Naive thymus-derived CD4-positive, alpha-beta T cell (primary cell): ENCODE measurements around the gene S100A14. TPM values are rescaled to one million over a fixed set of nuclear protein-coding genes. Genes with fewer than 3 reads are reported as not detected.

Experiments
- ATAC-seq: fragments of 150-1000 bp; cut with Tn5 transposase; 2 replicates; pipeline ENCODE4 v1.10.0; 2021; ENCODE audit warnings: mild to moderate bottlenecking, moderate library complexity
- CTCF ChIA-PET: fragments of 350-600 bp; sonication (Branson Sonifier 250); formaldehyde crosslinking; loops from one replicate; lab custom pipeline; 2021; ENCODE audit warnings: antibody characterized with exemption; lab: Charles Lee
- POLR2A ChIA-PET: fragments of 350-600 bp; sonication (Branson Sonifier 250); formaldehyde crosslinking; loops from one replicate; lab custom pipeline; 2021; ENCODE audit warnings: antibody characterized with exemption, inconsistent platforms; lab: Charles Lee
- DNase-seq, 9 donors: peaks; one replicate each; pipeline versions ENCODE4 v3.0.0 to v3.0.0-alpha.2; 2020 to 2022; ENCODE audit warnings: mixed read lengths in 1 of 9
- H3K27ac ChIP-seq: one replicate; pipeline ENCODE4 v1.7.0; 2013; ENCODE audit warnings: mild to moderate bottlenecking, low read depth, low read length, moderate library complexity
- H3K27me3 ChIP-seq, 2 donors: one replicate each; pipeline ENCODE4 v1.7.0; 2013; ENCODE audit warnings: low read length in 2 of 2, mild to moderate bottlenecking in 2 of 2, moderate library complexity in 2 of 2; ENCODE audit not compliant: control insufficient read depth in 2 of 2, insufficient read depth in 2 of 2
- H3K36me3 ChIP-seq, 3 experiments: 1 replicate in 2 of 3; 2 replicates in 1 of 3; pipeline ENCODE4 v1.7.0; 2013; ENCODE audit warnings: low read length in 3 of 3, mild to moderate bottlenecking in 3 of 3, moderate library complexity in 1 of 3; ENCODE audit not compliant: insufficient read depth in 3 of 3, control insufficient read depth in 2 of 3
- H3K4me1 ChIP-seq, 2 donors: one replicate each; pipeline ENCODE4 v1.7.0; 2013; ENCODE audit warnings: low read length in 2 of 2, mild to moderate bottlenecking in 2 of 2, moderate library complexity in 1 of 2; ENCODE audit not compliant: control insufficient read depth in 2 of 2, insufficient read depth in 2 of 2
- H3K4me3 ChIP-seq: 2 replicates; pipeline ENCODE4 v1.7.0; 2013; ENCODE audit warnings: mild to moderate bottlenecking, low read length
- H3K9me3 ChIP-seq, 3 experiments: 1 replicate in 2 of 3; 2 replicates in 1 of 3; pipeline ENCODE4 v1.7.0; 2013; ENCODE audit warnings: low read length in 3 of 3; ENCODE audit not compliant: control insufficient read depth in 2 of 3
- H3K27ac Mint-ChIP-seq, 9 donors: one replicate each; pipeline ENCODE4 v1.8.0; 2020 to 2022; ENCODE audit warnings: mixed read lengths in 9 of 9, mild to moderate bottlenecking in 8 of 9, moderate library complexity in 5 of 9, inconsistent platforms in 2 of 9
- H3K27me3 Mint-ChIP-seq, 5 donors: one replicate each; pipeline ENCODE4 v1.8.0; 2021 to 2022; ENCODE audit warnings: mixed read lengths in 5 of 5, mild to moderate bottlenecking in 1 of 5
- H3K36me3 Mint-ChIP-seq, 5 donors: one replicate each; pipeline ENCODE4 v1.8.0; 2020 to 2022; ENCODE audit warnings: mixed read lengths in 5 of 5, mild to moderate bottlenecking in 3 of 5, inconsistent platforms in 1 of 5
- H3K4me1 Mint-ChIP-seq, 7 donors: one replicate each; pipeline ENCODE4 v1.8.0; 2020 to 2022; ENCODE audit warnings: mixed read lengths in 7 of 7, mild to moderate bottlenecking in 3 of 7, inconsistent platforms in 1 of 7
- H3K4me3 Mint-ChIP-seq, 10 donors: one replicate each; pipeline ENCODE4 v1.8.0; 2020 to 2022; ENCODE audit warnings: mild to moderate bottlenecking in 10 of 10, mixed read lengths in 10 of 10, moderate library complexity in 6 of 10, inconsistent platforms in 2 of 10
- H3K9me3 Mint-ChIP-seq, 11 donors: one replicate each; pipeline ENCODE4 v1.8.0; 2020 to 2022; ENCODE audit warnings: mixed read lengths in 11 of 11, mild to moderate bottlenecking in 4 of 11, inconsistent platforms in 1 of 11, moderate library complexity in 1 of 11
- intact Hi-C, 2 donors: fragments of 100-400 bp; cut with micrococcal nuclease; formaldehyde crosslinking; loops; one replicate each; pipeline ENCODE4 v1.15.1; 2023
- polyA plus RNA-seq, 2 donors: library from polyadenylated mRNA; unstranded; fragments of 300-500 nt; fragmentation: Illumina TruSeq; gene quantifications; one replicate each; pipeline ENCODE4 v1.2.3, GENCODE V29; 2021
- total RNA-seq, 6 experiments: library from RNA in 5 of 6; stranded (reverse) in 5 of 6; gene quantifications; 1 replicate in 5 of 6; 2 replicates in 1 of 6; pipeline ENCODE4 v1.2.3 and lab custom pipeline; 2021 to 2026

Gene S100A14
- total and polyA plus RNA-seq, 7 experiments from 2014 or later = not detected

- no peaks in the 10 kb centered on the region for H3K4me1 ChIP-seq
- H3K27me3 ChIP-seq = no peaks in the 10 kb centered on the region
- ATAC-seq (no peak), DNase-seq (no peak)
- no peaks in the 10 kb centered on the region for H3K9me3 ChIP-seq
- H3K4me3 Mint-ChIP-seq = no peak overlapping the region
- no peaks in the 10 kb centered on the region for H3K36me3 Mint-ChIP-seq
- H3K27ac Mint-ChIP-seq = no peak overlapping the region
- no peak overlapping the region for H3K27ac ChIP-seq
- POLR2A ChIA-PET = no interaction called here
- peaks cover 0 to 6% (median 0%) of the 10 kb centered on the region in 7 donors for H3K4me1 Mint-ChIP-seq
- no peak overlapping the region for H3K4me3 ChIP-seq
- CTCF ChIA-PET = interaction anchor here (0.8 to 1.5 kb wide), 4 partner anchors 21 to 109 kb away, joined by 3 to 4 read pairs (median 4); no protein-coding TSS in a partner anchor
- intact Hi-C loops = loop anchor here (1.0 to 5.0 kb wide), 5 partner anchors 45 to 106 kb away; partner anchors contain the start of gene S100A2 (in 1 of the 2)
- H3K9me3 Mint-ChIP-seq = no peaks in the 10 kb centered on the region
- peaks cover 0 to 5% (median 0%) of the 10 kb centered on the region in 5 donors for H3K27me3 Mint-ChIP-seq
- H3K36me3 ChIP-seq = no peaks in the 10 kb centered on the region
These were observed 789 bp upstream of the S100A14 start for GRCh38 chr1:153616917-153617311.

GRCh38 chr1:153615406-153615805 lies 719 bp downstream of the S100A14 start:
- no peak overlapping the region for H3K27ac Mint-ChIP-seq
- DNase-seq (no peak), ATAC-seq (no peak)
- Histone ChIP-seq H3K9me3 (no peaks in the 10 kb centered on the region), H3K4me3 (no peak overlapping the region), H3K27me3 (no peaks in the 10 kb centered on the region), H3K36me3 (no peaks in the 10 kb centered on the region), H3K4me1 (no peaks in the 10 kb centered on the region), H3K27ac (no peak overlapping the region)
- peaks cover 0 to 6% (median 0%) of the 10 kb centered on the region in 7 donors for H3K4me1 Mint-ChIP-seq
- H3K4me3 Mint-ChIP-seq = no peak overlapping the region
- peaks cover 0 to 5% (median 0%) of the 10 kb centered on the region in 5 donors for H3K27me3 Mint-ChIP-seq
- CTCF ChIA-PET = interaction anchor here (1.0 kb wide), 1 partner anchor 103 kb away, joined by 3 read pairs; no protein-coding TSS in a partner anchor
- POLR2A ChIA-PET = interaction anchor here (1.4 kb wide), 1 partner anchor 29 kb away, joined by 3 read pairs; no protein-coding TSS in a partner anchor
- intact Hi-C loops = loop anchor here in 1 of 2 donors (5.0 kb wide), 1 partner anchor 48 kb away; the partner anchor contains the start of gene S100A2
- no peaks in the 10 kb centered on the region for H3K36me3 Mint-ChIP-seq
- no peaks in the 10 kb centered on the region for H3K9me3 Mint-ChIP-seq

GRCh38 chr1:153614906-153615305 lies 1.2 kb downstream of the S100A14 start:
- POLR2A ChIA-PET = interaction anchor here (1.4 kb wide), 1 partner anchor 29 kb away, joined by 3 read pairs; no protein-coding TSS in a partner anchor
- no peak overlapping the region for H3K27ac Mint-ChIP-seq
- DNase-seq = no peak
- no peak overlapping the region for H3K27ac ChIP-seq
- H3K27me3 Mint-ChIP-seq = peaks cover 0 to 5% (median 0%) of the 10 kb centered on the region in 5 donors
- no peaks in the 10 kb centered on the region for H3K36me3 ChIP-seq
- no peak for ATAC-seq
- H3K36me3 Mint-ChIP-seq = no peaks in the 10 kb centered on the region
- H3K4me1 ChIP-seq = no peaks in the 10 kb centered on the region
- no peaks in the 10 kb centered on the region for H3K27me3 ChIP-seq
- intact Hi-C loops = loop anchor here in 1 of 2 donors (5.0 kb wide), 1 partner anchor 48 kb away; the partner anchor contains the start of gene S100A2
- H3K4me3 Mint-ChIP-seq = no peak overlapping the region
- H3K9me3 Mint-ChIP-seq = no peaks in the 10 kb centered on the region
- no peaks in the 10 kb centered on the region for H3K9me3 ChIP-seq
- CTCF ChIA-PET = no interaction called here
- H3K4me3 ChIP-seq = no peak overlapping the region
- H3K4me1 Mint-ChIP-seq = peaks cover 0 to 6% (median 0%) of the 10 kb centered on the region in 7 donors

- Mint-ChIP-seq H3K4me1 (peaks cover 0 to 6% (median 0%) of the 10 kb centered on the region in 7 donors), H3K27ac (no peak overlapping the region), H3K9me3 (no peaks in the 10 kb centered on the region), H3K4me3 (no peak overlapping the region), H3K36me3 (no peaks in the 10 kb centered on the region), H3K27me3 (peaks cover 0 to 5% (median 0%) of the 10 kb centered on the region in 5 donors)
- ATAC-seq (no peak), DNase-seq (no peak)
- intact Hi-C loops = no loop called here
- H3K9me3 ChIP-seq = no peaks in the 10 kb centered on the region
- CTCF ChIA-PET = no interaction called here
- no peaks in the 10 kb centered on the region for H3K4me1 ChIP-seq
- no peak overlapping the region for H3K4me3 ChIP-seq
- no peak overlapping the region for H3K27ac ChIP-seq
- H3K36me3 ChIP-seq = no peaks in the 10 kb centered on the region
- no peaks in the 10 kb centered on the region for H3K27me3 ChIP-seq
- POLR2A ChIA-PET = interaction anchor here (1.4 kb wide), 1 partner anchor 30 kb away, joined by 3 read pairs; no protein-coding TSS in a partner anchor
These were observed 1.8 kb downstream of the S100A14 start for GRCh38 chr1:153614189-153614900.

- Histone ChIP-seq H3K36me3 (no peaks in the 10 kb centered on the region), H3K27ac (no peak overlapping the region), H3K4me1 (no peaks in the 10 kb centered on the region), H3K9me3 (no peaks in the 10 kb centered on the region), H3K4me3 (no peak overlapping the region), H3K27me3 (no peaks in the 10 kb centered on the region)
- peaks cover 0 to 6% (median 0%) of the 10 kb centered on the region in 7 donors for H3K4me1 Mint-ChIP-seq
- ATAC-seq = no peak
- H3K4me3 Mint-ChIP-seq = no peak overlapping the region
- DNase-seq = no peak
- ChIA-PET CTCF (no interaction called here), POLR2A (no interaction called here)
- H3K27me3 Mint-ChIP-seq = peaks cover 0 to 5% (median 0%) of the 10 kb centered on the region in 5 donors
- H3K36me3 Mint-ChIP-seq = no peaks in the 10 kb centered on the region
- H3K9me3 Mint-ChIP-seq = no peaks in the 10 kb centered on the region
- H3K27ac Mint-ChIP-seq = no peak overlapping the region
- intact Hi-C loops = no loop called here
These were observed 2.7 kb downstream of the S100A14 start for GRCh38 chr1:153613406-153613805.

- Histone ChIP-seq H3K4me1 (no peaks in the 10 kb centered on the region), H3K36me3 (no peaks in the 10 kb centered on the region), H3K9me3 (no peaks in the 10 kb centered on the region), H3K4me3 (no peak within 1 kb of the TSS), H3K27ac (no peak within 1 kb of the TSS), H3K27me3 (no peaks in the 10 kb centered on the region)
- Mint-ChIP-seq H3K36me3 (no peaks in the 10 kb centered on the region), H3K4me1 (peaks cover 0 to 5% (median 0%) of the 10 kb centered on the region in 7 donors), H3K27ac (no peak within 1 kb of the TSS), H3K4me3 (no peak within 1 kb of the TSS), H3K27me3 (peaks cover 0 to 5% (median 0%) of the 10 kb centered on the region in 5 donors), H3K9me3 (no peaks in the 10 kb centered on the region)
- intact Hi-C loops = no loop called here
- DNase-seq (no peak), ATAC-seq (no peak)
- POLR2A ChIA-PET = interaction anchor here (0.6 kb wide), 1 partner anchor 21 kb away, joined by 3 read pairs; the partner anchor contains the start of gene CHTOP
- CTCF ChIA-PET = no interaction called here
These were observed 3.3 kb downstream of the S100A14 start, which contains the start of gene S100A16 for GRCh38 chr1:153612755-153613331. TSS of gene S100A16 (minus strand) at chr1:153613137. CDS start at chr1:153608151, 4,986 bp downstream.
